Panc1 (cell line): ENCODE measurements around the gene ACTR3C. TPM values are rescaled to one million over a fixed set of nuclear protein-coding genes. Genes with fewer than 3 reads are reported as not detected.

Experiments used
- ATAC-seq: fragments of 200-7000 bp; cut with Tn5 transposase; 2 replicates; pipeline ENCODE4 v1.9.1; 2020; ENCODE audit warnings: mild to moderate bottlenecking, moderate library complexity
- BruUV-seq: library from RNA; stranded (reverse); fragments of 400-500 nt; replicated peaks from 2 replicates; lab custom pipeline; 2021; lab: Mats Ljungman, UMichigan
- CTCF ChIA-PET: fragments of 300-600 bp; sonication (Branson Sonifier 250); formaldehyde crosslinking; loops from one replicate; lab custom pipeline; 2022; ENCODE audit warnings: antibody characterized with exemption; lab: Charles Lee
- POLR2A ChIA-PET: fragments of 300-600 bp; sonication (Branson Sonifier 250); formaldehyde crosslinking; loops from one replicate; lab custom pipeline; 2022; ENCODE audit warnings: antibody characterized with exemption; lab: Charles Lee
- DNase-seq: peaks from one replicate; pipeline ENCODE4 v3.0.0-alpha.2; 2010; ENCODE audit warnings: low read depth, low spot score
- H3K27ac ChIP-seq: 2 replicates; pipeline ENCODE4 v1.5.1; 2011; ENCODE audit warnings: mild to moderate bottlenecking, low read length, inconsistent platforms
- H3K27me3 ChIP-seq: fragments of 200-500 bp; sonication (Bioruptor generic); 2 replicates; pipeline ENCODE4 v1.6.0; 2014; ENCODE audit warnings: low read length, inconsistent platforms; ENCODE audit not compliant: control insufficient read depth, insufficient read depth
- H3K36me3 ChIP-seq: fragments of 200-500 bp; sonication (Bioruptor generic); 2 replicates; pipeline ENCODE4 v1.5.1; 2014; ENCODE audit warnings: inconsistent platforms, mild to moderate bottlenecking, low read length, moderate library complexity; ENCODE audit not compliant: control insufficient read depth, insufficient read depth
- H3K4me1 ChIP-seq: 2 replicates; pipeline ENCODE4 v1.5.1; 2011; ENCODE audit warnings: inconsistent platforms, mild to moderate bottlenecking, low read length, moderate library complexity; ENCODE audit not compliant: control insufficient read depth, insufficient read depth
- H3K4me3 ChIP-seq, 2 experiments: 2 replicates each; pipeline ENCODE4 v1.5.1; 2011 to 2012; ENCODE audit warnings: low read depth in 2 of 2, low read length in 2 of 2, mild to moderate bottlenecking in 2 of 2, inconsistent platforms in 1 of 2, moderate library complexity in 1 of 2
- H3K9me3 ChIP-seq: fragments of 200-500 bp; sonication (Bioruptor generic); 2 replicates; pipeline ENCODE4 v1.5.1; 2014; ENCODE audit warnings: low read depth, mild to moderate bottlenecking, inconsistent platforms, low read length, moderate library complexity; ENCODE audit not compliant: control insufficient read depth, insufficient read depth
- POLR2AphosphoS5 ChIP-seq: IDR thresholded peaks from 2 replicates; pipeline ENCODE4 v1.6.1; 2012; ENCODE audit warnings: mild to moderate bottlenecking, low read depth, low read length, moderate library complexity
- REST ChIP-seq, 2 experiments: IDR thresholded peaks; 2 replicates each; pipeline ENCODE4 v1.6.1; 2011 to 2012; ENCODE audit warnings: low read depth in 2 of 2, control low read depth in 1 of 2, low read length in 1 of 2, mild to moderate bottlenecking in 1 of 2, moderate library complexity in 1 of 2; ENCODE audit not compliant: insufficient read depth in 1 of 2
- SIN3A ChIP-seq: IDR thresholded peaks from 2 replicates; pipeline ENCODE4 v1.6.1; 2012; ENCODE audit warnings: low read depth, mild to moderate bottlenecking, low read length, moderate library complexity, borderline replicate concordance; ENCODE audit not compliant: insufficient read depth
- TCF7L2 ChIP-seq: IDR thresholded peaks from 2 replicates; pipeline ENCODE4 v1.6.1; 2011; ENCODE audit warnings: mild to moderate bottlenecking, low read depth, low read length, inconsistent platforms
- in situ Hi-C: cut with HindIII; loops from 2 replicates; pipeline ENCODE4 v1.10.0; 2016; ENCODE audit warnings: low sequenced_read_pairs, low pct_unique_long_range_greater_than_20kb
- intact Hi-C: fragments of 100-400 bp; cut with micrococcal nuclease; formaldehyde crosslinking; loops from one replicate; pipeline ENCODE4 v1.10.0; 2022; ENCODE audit not compliant: unreplicated experiment
- total RNA-seq: library from RNA; stranded (reverse); gene quantifications from one replicate; pipeline ENCODE4 v1.2.1, GENCODE V29; 2021; ENCODE audit not compliant: unreplicated experiment
- TF ChIP-seq, protein P1 (sequence below): fragments of 450-650 bp; IDR thresholded peaks from 2 replicates; pipeline ENCODE4 v1.5.1; 2017; ENCODE audit warnings: mild to moderate bottlenecking

The ACTR3C gene
- total RNA-seq, 1 experiment from 2014 or later, result 6.5 TPM

- ChIA-PET CTCF (no interaction called here), POLR2A (no interaction called here)
- Histone ChIP-seq H3K9me3 (no peaks in the 10 kb centered on the region), H3K4me3 (no peak overlapping the region), H3K27ac (no peak overlapping the region), H3K27me3 (no peaks in the 10 kb centered on the region), H3K4me1 (peaks cover 32% of the 10 kb centered on the region), H3K36me3 (no peaks in the 10 kb centered on the region)
- no peak for DNase-seq
- no TSS peak for BruUV-seq
- intact Hi-C loops (no loop called here), in situ Hi-C loops (no loop called here)
- no peak for ATAC-seq
- TF ChIP-seq REST (IDR thresholded peaks at IDR 0.05; ENCODE audit: insufficient read depth in 1 of 2, low read depth in 2 of 2, low read length in 1 of 2) (no peak), POLR2AphosphoS5 (no peak), SIN3A (no peak), TCF7L2 (no peak)
- TF ChIP-seq, protein P1, sequence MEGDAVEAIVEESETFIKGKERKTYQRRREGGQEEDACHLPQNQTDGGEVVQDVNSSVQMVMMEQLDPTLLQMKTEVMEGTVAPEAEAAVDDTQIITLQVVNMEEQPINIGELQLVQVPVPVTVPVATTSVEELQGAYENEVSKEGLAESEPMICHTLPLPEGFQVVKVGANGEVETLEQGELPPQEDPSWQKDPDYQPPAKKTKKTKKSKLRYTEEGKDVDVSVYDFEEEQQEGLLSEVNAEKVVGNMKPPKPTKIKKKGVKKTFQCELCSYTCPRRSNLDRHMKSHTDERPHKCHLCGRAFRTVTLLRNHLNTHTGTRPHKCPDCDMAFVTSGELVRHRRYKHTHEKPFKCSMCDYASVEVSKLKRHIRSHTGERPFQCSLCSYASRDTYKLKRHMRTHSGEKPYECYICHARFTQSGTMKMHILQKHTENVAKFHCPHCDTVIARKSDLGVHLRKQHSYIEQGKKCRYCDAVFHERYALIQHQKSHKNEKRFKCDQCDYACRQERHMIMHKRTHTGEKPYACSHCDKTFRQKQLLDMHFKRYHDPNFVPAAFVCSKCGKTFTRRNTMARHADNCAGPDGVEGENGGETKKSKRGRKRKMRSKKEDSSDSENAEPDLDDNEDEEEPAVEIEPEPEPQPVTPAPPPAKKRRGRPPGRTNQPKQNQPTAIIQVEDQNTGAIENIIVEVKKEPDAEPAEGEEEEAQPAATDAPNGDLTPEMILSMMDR, result no peak
Measured at GRCh38 chr7:150361402-150361801, 38.1 kb upstream of the ACTR3C start.

DNA sequence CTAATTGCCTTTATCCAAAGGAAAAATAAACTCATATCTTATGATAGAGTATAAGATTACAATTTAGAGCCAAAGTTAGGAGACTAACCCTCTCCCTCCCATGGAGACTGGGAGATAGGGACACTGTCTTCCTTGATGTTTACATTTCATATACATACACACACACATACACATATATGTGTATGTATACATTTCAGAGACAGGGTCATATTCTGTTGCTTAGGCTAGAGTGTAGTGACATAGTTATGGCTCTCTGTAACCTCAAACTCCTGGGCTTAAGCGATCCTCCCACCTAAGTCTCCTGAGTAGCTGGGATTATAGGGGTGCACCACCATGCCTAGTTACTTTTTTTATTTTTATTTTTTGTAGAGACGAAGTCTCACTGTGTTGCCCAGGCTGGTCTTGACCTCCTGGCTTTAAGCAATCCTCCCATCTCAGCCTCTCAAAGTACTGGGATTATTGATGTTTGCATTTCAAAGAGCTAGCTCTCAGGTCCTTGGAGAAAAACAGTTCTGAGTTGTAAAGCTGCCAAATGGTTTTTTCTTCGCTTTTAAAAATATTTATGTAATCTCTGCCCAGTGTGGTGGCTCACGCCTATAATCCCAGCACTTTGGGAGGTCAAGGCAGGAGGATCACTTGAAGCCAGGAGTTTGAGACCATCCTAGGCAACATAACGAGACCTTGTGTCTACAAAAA, 37.2 kb upstream of the ACTR3C start:
- H3K36me3 ChIP-seq, result no peaks in the 10 kb centered on the region
- DNase-seq (no peak), ATAC-seq (no peak)
- peaks cover 26% of the 10 kb centered on the region for H3K4me1 ChIP-seq
- no peak overlapping the region; the same call in 1 of the 2 replicates for H3K27ac ChIP-seq
- H3K9me3 ChIP-seq, result no peaks in the 10 kb centered on the region
- TF ChIP-seq POLR2AphosphoS5, result no peak
- no peak for TF ChIP-seq TCF7L2
- TF ChIP-seq SIN3A, result no peak
- TF ChIP-seq, protein P1, result no peak
- TF ChIP-seq REST (IDR thresholded peaks at IDR 0.05; ENCODE audit: insufficient read depth in 1 of 2, low read depth in 2 of 2, low read length in 1 of 2), result no peak
- no peak overlapping the region for H3K4me3 ChIP-seq
- H3K27me3 ChIP-seq, result no peaks in the 10 kb centered on the region
- POLR2A ChIA-PET, result no interaction called here
- intact Hi-C loops, result no loop called here
- no TSS peak for BruUV-seq
- in situ Hi-C loops, result no loop called here
- CTCF ChIA-PET, result no interaction called here
